SU-DHL-6 (cell line): Measurements from ENCODE around the gene GOLGA3.
"Not testable (repeated sequence)": the region's sequence is repeated elsewhere in the genome, so short reads cannot be mapped to it uniquely, and the experiment has no call there.

Source experiments
- H2AFZ ChIP-seq: fragments of 200-600 bp; sonication (generic); 2 replicates; pipeline ENCODE4 v1.6.1; 2014; ENCODE audit warnings: low read depth, mild to moderate bottlenecking, moderate library complexity, mixed read lengths, antibody characterized with exemption, low read length; ENCODE audit not compliant: severe bottlenecking
- H3F3A ChIP-seq: fragments of 200-600 bp; shearing (Covaris generic); 2 replicates; pipeline ENCODE4 v1.6.0; 2016; ENCODE audit warnings: antibody characterized with exemption, mild to moderate bottlenecking; ENCODE audit not compliant: insufficient read depth
- H3K27ac ChIP-seq: fragments of 200-600 bp; sonication (generic); 2 replicates; pipeline ENCODE4 v1.5.1; 2016; ENCODE audit warnings: low read depth, mild to moderate bottlenecking, low read length, moderate library complexity, mixed read lengths
- H3K27me3 ChIP-seq: fragments of 200-600 bp; sonication (generic), shearing (Covaris generic); 2 replicates; pipeline ENCODE4 v1.6.0; 2014; ENCODE audit warnings: mild to moderate bottlenecking, low read length
- H3K36me3 ChIP-seq: fragments of 200-600 bp; sonication (generic); 2 replicates; pipeline ENCODE4 v1.6.1; 2014; ENCODE audit warnings: mild to moderate bottlenecking, low read length, mixed read lengths
- H3K4me2 ChIP-seq: fragments of 300-600, 200-600 bp; shearing (Covaris generic), sonication (generic); 2 replicates; pipeline ENCODE4 v1.6.0; 2014; ENCODE audit warnings: low read length, low read depth, mild to moderate bottlenecking; ENCODE audit not compliant: poor library complexity, severe bottlenecking
- H3K4me3 ChIP-seq: fragments of 200-600 bp; sonication (generic); 2 replicates; pipeline ENCODE4 v1.5.1; 2014; ENCODE audit warnings: antibody characterized with exemption, low read length, mild to moderate bottlenecking, mixed read lengths; ENCODE audit not compliant: insufficient read depth, poor library complexity, severe bottlenecking
- H3K79me2 ChIP-seq: fragments of 200-600 bp; sonication (generic); 2 replicates; pipeline ENCODE4 v1.6.1; 2014; ENCODE audit warnings: mild to moderate bottlenecking, low read length, moderate library complexity; ENCODE audit not compliant: insufficient read depth
- H3K9ac ChIP-seq: fragments of 200-600 bp; sonication (generic); 2 replicates; pipeline ENCODE4 v1.7.0; 2014; ENCODE audit warnings: mild to moderate bottlenecking, low read length
- H3K9me2 ChIP-seq: fragments of 200-600 bp; sonication (generic); replicated peaks from 2 replicates; pipeline ENCODE4 v1.6.1; 2014; ENCODE audit warnings: low read length; ENCODE audit not compliant: insufficient read depth
- H3K9me3 ChIP-seq: fragments of 200-600 bp; sonication (generic); 2 replicates; pipeline ENCODE4 v1.6.1; 2014; ENCODE audit warnings: low read length, mixed read lengths; ENCODE audit not compliant: insufficient read depth
- H4K20me1 ChIP-seq: fragments of 200-600 bp; sonication (generic); 2 replicates; pipeline ENCODE4 v1.6.1; 2014; ENCODE audit warnings: low read depth, mild to moderate bottlenecking, antibody characterized with exemption, low read length, moderate library complexity, mixed read lengths
- CTCF ChIP-seq: fragments of 200-600 bp; sonication (generic); IDR thresholded peaks from one replicate; pipeline ENCODE4 v1.5.1; 2017; ENCODE audit warnings: antibody characterized with exemption, mild to moderate bottlenecking, low read length, moderate library complexity; ENCODE audit not compliant: insufficient read depth, poor library complexity, severe bottlenecking
- EZH2phosphoT487 ChIP-seq: fragments of 200-600 bp; sonication (generic), shearing (Covaris generic); conservative IDR thresholded peaks from 2 replicates; pipeline ENCODE4 v1.6.1; 2018; ENCODE audit warnings: mild to moderate bottlenecking, antibody characterized with exemption, low read length, moderate library complexity, mixed read lengths

The GOLGA3 gene

GRCh38 chr12:132754160-132754932 lies 74.3 kb downstream of the GOLGA3 start:
- H3K79me2 ChIP-seq, result peaks cover 86% of the 10 kb centered on the region
- peaks cover 27% of the 10 kb centered on the region; the same call in 1 of the 2 replicates for H3K36me3 ChIP-seq
- H3K9ac ChIP-seq, result no peak overlapping the region
- H2AFZ ChIP-seq, result no peak overlapping the region
- no peaks in the 10 kb centered on the region for H3K27me3 ChIP-seq
- H3K9me3 ChIP-seq, result no peaks in the 10 kb centered on the region
- H3K4me3 ChIP-seq, result no peak overlapping the region
- no peaks in the 10 kb centered on the region for H3K9me2 ChIP-seq
- no peaks in the 10 kb centered on the region; the same call in 1 of the 2 replicates for H3F3A ChIP-seq
- no peak for TF ChIP-seq CTCF
- TF ChIP-seq EZH2phosphoT487, result no peak
- H4K20me1 ChIP-seq, result peaks cover 18% of the 10 kb centered on the region; the same call in 1 of the 2 replicates
- H3K27ac ChIP-seq, result no peak overlapping the region
- no peak overlapping the region for H3K4me2 ChIP-seq

- not testable (repeated sequence) for H3K9me2 ChIP-seq, H3K27me3 ChIP-seq, H3K27ac ChIP-seq, H3K4me2 ChIP-seq, H3K4me3 ChIP-seq, H2AFZ ChIP-seq, H3K9ac ChIP-seq, H3K9me3 ChIP-seq, H3F3A ChIP-seq
- Histone ChIP-seq H3K79me2 (peaks cover 80% of the 10 kb centered on the region), H4K20me1 (peaks cover 18% of the 10 kb centered on the region; the same call in 1 of the 2 replicates), H3K36me3 (peaks cover 27% of the 10 kb centered on the region; the same call in 1 of the 2 replicates)
Measured at GRCh38 chr12:132753670-132754069, 75.0 kb downstream of the GOLGA3 start.

- Histone ChIP-seq H3K9me3 (no peaks in the 10 kb centered on the region), H3K4me2 (no peak overlapping the region), H3K9me2 (no peaks in the 10 kb centered on the region), H3K27ac (no peak overlapping the region), H3K27me3 (no peaks in the 10 kb centered on the region), H2AFZ (no peak overlapping the region), H4K20me1 (peaks cover 19% of the 10 kb centered on the region; the same call in 1 of the 2 replicates), H3K9ac (no peak overlapping the region), H3K4me3 (no peak overlapping the region), H3K79me2 (peaks cover 65% of the 10 kb centered on the region), H3K36me3 (peaks cover 41% of the 10 kb centered on the region), H3F3A (0 out of 2 replicates have a peak, but pooled peaks cover 2% of the 10 kb centered on the region)
- TF ChIP-seq EZH2phosphoT487 (no peak), CTCF (no peak)
Measured at GRCh38 chr12:132748319-132748718, 80.3 kb downstream of the GOLGA3 start.

GRCh38 chr12:132747896-132748295 lies 80.8 kb downstream of the GOLGA3 start:
- Histone ChIP-seq H3K36me3 (peaks cover 45% of the 10 kb centered on the region), H3K4me2 (no peak overlapping the region), H3K79me2 (peaks cover 65% of the 10 kb centered on the region), H4K20me1 (peaks cover 17% of the 10 kb centered on the region; the same call in 1 of the 2 replicates), H3K27ac (no peak overlapping the region), H3K27me3 (no peaks in the 10 kb centered on the region), H3K9me2 (no peaks in the 10 kb centered on the region), H3K9ac (no peak overlapping the region), H3K9me3 (no peaks in the 10 kb centered on the region), H3F3A (0 out of 2 replicates have a peak, but pooled peaks cover 2% of the 10 kb centered on the region), H2AFZ (no peak overlapping the region), H3K4me3 (no peak overlapping the region)
- TF ChIP-seq EZH2phosphoT487, result no peak
- no peak for TF ChIP-seq CTCF
